WTC11 (cell line): ENCODE data around the gene SOCS6.

Source experiments
- CTCF ChIP-seq: fragments of 200-600 bp; IDR thresholded peaks from 2 replicates; pipeline ENCODE4 v1.8.0; 2022; ENCODE audit warnings: antibody characterized with exemption
- HMGXB4 ChIP-seq: sonication (generic); formaldehyde crosslinking; IDR thresholded peaks from 2 replicates; pipeline ENCODE4 v1.8.1; 2023; ENCODE audit warnings: mild to moderate bottlenecking, moderate library complexity, missing genetic modification reagents
- TP53 ChIP-seq: sonication (generic); formaldehyde crosslinking; IDR thresholded peaks from 2 replicates; pipeline ENCODE4 v1.8.1; 2023; ENCODE audit warnings: mild to moderate bottlenecking, missing genetic modification reagents
- ZNF317 ChIP-seq: sonication (generic); formaldehyde crosslinking; IDR thresholded peaks from 2 replicates; pipeline ENCODE4 v1.8.1; 2023; ENCODE audit warnings: low read depth, mild to moderate bottlenecking, moderate library complexity, missing genetic modification reagents, borderline replicate concordance
- TF ChIP-seq, protein P1 (sequence below): sonication (generic); formaldehyde crosslinking; IDR thresholded peaks from 2 replicates; pipeline ENCODE4 v1.8.1; 2022; ENCODE audit warnings: low read depth, missing genetic modification reagents, borderline replicate concordance

GRCh38 chr18:70330887-70331286 is 42.0 kb downstream of the SOCS6 start:
- TF ChIP-seq TP53 (no peak), CTCF (no peak), HMGXB4 (CRISPR knock-in tag) (no peak), ZNF317 (CRISPR knock-in tag) (no peak)
- TF ChIP-seq, protein P1, sequence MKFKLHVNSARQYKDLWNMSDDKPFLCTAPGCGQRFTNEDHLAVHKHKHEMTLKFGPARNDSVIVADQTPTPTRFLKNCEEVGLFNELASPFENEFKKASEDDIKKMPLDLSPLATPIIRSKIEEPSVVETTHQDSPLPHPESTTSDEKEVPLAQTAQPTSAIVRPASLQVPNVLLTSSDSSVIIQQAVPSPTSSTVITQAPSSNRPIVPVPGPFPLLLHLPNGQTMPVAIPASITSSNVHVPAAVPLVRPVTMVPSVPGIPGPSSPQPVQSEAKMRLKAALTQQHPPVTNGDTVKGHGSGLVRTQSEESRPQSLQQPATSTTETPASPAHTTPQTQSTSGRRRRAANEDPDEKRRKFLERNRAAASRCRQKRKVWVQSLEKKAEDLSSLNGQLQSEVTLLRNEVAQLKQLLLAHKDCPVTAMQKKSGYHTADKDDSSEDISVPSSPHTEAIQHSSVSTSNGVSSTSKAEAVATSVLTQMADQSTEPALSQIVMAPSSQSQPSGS (CRISPR knock-in tag) = no peak
